ENCODE results near the gene SPCS2.
"Not testable (repeated sequence)": the region's sequence is repeated elsewhere in the genome, so short reads cannot be mapped to it uniquely, and the experiment has no call there.

The SPCS2 gene

DNA sequence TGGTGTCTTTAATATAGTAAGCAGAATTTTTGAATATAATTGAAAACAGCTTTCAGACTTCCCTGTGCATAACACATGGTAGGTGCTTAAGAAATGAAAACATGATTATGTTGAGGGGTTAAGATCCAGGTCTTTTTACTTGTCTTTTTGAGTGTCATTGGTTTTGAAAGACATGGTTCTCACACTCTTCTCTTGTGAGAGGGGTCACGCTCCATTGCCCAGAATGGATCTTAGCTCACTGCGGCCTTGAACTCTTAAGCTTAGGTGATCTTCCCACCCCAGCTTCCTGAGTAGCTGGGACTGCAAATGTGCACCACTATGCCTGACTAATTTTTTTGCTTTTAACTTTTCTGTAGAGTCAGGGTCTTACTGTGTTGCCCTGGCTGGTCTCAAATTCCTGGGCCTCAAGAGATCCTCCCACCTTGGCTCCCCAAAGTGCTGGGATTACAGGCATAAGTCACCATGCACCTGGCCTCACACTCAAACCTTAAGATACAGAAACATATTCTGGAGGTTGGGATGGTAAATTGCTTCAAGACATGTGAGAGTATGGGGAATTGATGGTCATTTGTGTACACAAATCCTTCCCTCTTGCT, 1.4 kb downstream of the SPCS2 start:
- FAIRE-seq: no peak

DNA sequence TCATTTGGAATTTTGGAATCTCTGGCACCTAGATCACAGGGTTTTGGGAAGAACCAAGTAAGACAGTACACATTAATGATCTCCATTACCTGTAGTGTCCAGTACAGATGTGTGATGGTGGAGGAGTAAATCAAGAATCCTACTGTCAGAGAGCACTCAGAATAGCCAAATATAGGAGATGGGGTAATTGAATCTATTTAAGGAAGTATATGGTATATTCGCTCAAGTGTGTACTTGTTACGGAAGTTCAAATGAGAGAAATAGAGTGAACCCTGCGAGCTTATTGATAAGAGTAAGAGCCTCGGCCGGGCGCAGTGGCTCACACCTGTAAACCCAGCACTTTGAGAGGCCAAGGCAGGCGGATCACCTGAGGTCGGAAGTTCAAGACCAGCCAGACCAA, 2.2 kb downstream of the SPCS2 start:
- no peak for FAIRE-seq

DNA sequence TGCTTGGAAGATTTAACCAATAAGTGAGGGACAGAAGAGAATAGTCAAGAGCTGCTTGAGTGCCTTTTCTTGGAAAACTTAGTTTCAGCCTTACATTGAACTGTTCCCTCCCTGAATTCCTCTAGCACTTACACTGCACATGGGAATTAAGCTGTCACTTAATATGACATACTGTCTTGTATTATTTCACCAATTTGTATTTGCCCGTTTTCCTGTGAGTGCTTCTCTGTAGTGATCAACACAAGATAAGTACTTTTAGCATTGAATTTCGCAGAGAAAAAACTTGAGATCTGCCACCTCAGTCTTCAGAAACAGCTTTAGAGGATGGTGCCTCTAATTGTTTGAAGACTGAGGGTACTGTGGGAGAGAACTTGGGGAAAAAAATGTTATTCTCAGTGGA, 3.7 kb downstream of the SPCS2 start:
- no peak for FAIRE-seq

DNA sequence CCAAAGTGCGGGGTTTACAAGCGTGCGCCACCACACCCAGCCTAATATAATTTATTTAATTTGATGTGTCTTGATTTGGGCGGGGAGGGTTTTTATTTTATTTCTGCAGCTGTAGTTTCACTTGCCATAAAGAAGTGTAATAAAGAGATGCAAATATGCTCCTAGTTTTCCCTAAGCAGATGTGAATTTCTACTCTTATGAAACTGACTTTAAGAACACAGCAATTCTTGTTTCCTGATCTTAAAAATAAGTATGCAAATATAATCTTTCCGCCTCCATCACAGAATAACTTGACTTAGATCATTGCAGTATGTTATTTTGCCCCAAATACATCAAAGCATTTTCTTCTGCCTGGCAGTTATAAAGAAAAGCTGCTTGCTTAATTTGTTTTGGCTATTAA, 4.4 kb downstream of the SPCS2 start:
- no peak for FAIRE-seq

DNA sequence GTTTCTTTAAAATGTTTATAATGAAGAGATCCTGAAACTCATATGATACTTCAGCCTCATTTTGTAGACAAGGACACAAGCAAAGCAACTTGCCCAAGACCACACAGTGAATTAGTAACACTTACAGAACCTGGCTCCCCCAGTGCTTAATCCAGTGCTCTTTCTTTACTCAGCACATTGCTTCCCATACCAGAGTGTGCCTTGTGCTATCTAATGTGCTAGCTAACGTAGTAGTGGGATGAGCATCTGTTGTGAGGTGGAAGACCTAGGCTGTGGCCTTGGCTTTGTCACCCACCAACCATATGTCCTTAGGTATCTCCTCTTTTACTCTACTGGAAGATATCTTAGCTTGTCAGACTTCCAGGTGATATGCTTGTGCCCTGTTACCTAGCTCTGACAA, 5.1 kb downstream of the SPCS2 start:
- no peak for FAIRE-seq

DNA sequence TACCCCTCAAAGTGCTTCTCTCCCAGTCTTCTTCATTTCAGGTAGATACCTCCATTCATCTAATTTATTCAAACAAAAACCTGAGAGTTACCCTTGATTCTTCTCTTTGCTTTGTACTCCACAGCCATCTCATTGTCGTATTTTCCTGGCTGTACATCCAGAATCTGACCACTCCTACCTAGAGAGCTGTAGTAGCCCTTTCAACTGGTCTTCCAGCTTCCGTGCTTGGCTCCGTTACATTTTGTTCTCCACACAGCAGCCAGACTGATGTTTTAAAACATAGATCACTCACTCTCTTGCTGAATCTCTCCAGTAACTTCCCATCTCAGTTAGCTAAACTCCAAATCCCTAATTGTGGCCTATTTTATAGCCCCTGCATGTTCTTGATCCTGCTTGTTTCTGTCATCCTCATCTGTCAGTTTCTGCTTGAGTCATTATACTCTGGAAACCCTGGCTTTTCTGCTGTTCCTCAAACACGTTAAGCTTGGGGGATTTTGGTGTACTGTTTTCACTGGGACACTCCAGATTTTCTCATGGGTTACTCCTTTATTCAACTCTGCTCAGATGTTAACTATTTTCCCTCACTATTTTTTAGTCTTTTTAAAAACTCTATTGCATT, 7.4 kb downstream of the SPCS2 start:
- no peak for FAIRE-seq

DNA sequence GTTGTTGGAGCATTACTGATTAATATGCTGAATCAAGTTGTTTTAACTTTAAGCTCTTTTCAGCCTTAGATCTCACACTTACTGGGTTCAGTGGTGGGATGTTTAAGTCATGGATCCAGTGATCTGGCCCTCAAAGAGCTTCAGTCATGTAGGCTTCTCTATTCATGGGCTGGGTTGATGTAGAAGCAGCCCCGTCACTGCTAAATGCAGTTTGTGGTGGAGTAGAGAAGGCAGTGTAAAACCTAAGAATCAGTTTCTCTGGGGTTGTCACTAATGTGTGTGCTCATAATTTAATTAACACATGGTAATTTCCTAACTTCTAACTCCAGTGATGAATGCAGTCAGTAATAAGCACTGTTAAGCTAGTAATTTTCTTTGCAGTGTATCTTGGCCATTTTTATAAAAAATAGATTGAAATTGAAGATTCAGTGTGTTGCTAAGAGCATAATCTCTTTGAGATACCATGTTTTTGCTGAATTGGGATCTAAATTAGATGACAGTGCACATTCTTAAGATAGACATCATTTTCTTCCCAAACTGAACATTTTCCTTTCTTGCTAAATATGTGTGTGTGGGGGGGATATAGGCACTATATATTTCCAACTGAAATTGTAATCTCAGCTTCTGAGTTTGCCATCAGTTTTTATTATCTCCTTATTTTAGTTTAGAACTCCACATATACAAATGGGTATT, 9.0 kb downstream of the SPCS2 start:
- FAIRE-seq: no peak

DNA sequence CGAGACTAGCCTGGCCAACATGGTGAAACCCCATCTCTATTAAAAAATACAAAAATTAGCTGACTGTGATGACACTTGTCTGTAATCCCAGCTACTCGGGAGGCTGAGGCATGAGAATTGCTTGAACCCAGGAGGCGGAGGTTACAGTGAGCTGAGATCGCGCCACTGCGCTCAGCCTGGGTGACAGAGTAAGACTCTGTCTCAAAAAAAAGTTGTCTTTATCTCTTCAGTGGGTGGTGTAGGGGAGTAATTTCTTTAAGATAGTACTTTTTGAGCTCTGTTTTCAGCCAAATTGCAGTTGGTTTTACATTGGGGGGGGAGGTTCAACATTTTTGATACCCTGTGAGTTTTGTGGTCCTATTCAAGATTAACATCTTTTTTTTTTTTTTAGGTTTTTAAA, 11.1 kb downstream of the SPCS2 start:
- FAIRE-seq: not testable (repeated sequence)

DNA sequence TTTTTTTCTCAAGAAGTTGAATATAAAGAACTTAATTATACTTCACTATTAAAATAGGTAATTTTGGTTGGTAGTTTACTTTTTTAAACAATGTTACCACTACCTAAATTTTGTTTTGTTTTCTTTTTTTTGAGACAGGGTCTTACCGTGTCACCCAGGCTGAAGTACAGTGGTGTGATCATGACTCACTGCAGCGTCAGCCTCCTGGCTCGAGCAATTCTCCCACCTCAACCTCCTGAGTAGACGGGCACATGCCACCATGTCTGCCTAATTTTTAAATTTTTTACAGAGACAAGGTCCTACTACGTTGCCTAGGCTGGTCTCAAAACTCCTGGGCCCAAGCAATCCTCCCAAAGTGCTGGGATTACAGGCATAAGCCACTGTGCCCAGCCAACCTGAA, 17.6 kb downstream of the SPCS2 start:
- no peak for FAIRE-seq

DNA sequence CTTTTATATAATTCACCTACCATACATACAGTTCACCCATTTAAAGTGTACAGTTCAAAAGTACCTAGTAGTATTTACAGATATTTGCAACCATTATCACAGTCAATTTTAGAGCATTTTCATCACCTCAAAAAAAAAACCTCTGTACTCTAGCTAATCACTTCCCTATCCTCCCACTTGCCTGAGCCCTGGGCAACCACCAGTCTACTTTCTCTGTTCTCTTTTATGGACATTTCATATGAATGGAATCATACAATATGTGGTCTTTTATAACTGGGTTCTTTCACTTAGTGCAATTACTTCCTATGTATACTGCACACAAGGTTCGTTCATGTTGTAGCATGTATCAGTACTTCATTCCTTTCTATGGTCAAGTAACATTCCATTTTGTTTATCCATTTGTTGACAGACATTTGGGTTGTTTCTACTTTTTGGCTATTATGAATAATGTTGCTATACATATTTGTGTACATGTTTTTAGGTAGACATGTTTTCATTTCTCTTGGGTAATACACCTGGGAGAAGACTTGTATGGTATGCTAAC, 21.9 kb downstream of the SPCS2 start:
- no peak for FAIRE-seq

DNA sequence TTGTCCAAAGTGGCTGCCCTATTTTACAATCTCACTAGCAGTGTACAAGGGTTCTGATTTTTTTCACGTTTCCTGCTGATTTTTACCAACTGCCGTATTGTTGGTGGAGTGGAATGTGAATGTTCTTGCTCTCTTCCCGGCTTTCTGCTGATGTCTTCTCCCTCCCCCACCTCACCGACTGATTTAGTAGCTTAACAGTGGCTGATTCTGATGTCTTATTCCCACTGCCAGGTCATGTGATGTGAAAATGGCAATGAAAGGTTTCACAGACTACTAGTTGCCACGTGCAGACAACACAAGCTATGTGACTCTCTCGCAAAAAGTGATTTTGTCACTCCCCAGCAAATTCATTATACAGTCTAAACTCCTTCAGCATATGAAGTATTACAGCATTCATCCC, 22.4 kb downstream of the SPCS2 start:
- no peak for FAIRE-seq

DNA sequence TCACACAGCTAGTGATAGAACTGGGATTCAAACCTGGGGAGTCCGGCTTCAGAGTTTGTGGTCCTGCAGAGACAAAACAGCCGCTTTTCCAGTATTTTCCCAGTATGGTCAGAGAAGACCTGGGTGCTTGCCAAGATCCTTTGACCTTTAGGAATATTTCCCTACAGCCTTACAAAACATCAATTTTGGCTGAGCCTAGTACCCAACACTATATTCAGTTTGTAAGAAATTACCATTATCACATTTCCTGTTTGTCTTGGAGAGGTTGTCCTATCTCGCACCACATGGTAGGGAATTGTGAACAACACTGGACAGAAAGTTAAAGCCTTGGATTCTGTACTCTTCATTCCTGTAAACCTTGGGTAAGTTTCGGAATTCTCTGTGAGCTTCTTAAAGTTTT, 29.0 kb downstream of the SPCS2 start:
- no peak for FAIRE-seq

DNA sequence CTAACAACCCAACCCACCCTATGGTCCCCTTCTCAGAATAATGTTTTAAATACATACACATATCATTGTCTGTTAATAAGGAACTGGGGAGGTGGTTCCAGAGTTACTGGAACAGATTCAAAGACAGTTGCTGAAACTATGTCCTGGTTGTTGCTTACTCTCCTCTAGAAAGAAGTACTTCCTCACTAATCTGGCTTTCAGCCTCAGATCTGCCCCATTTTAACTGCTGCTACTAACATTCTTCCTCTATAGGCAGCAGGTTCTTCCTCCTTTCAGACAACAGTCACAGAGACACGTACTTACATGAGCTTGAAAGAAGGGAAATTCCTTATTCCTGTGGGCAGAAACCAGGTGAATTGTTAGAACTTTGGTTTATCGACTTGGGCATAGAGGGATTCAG, 31.6 kb downstream of the SPCS2 start:
- FAIRE-seq: no peak

DNA sequence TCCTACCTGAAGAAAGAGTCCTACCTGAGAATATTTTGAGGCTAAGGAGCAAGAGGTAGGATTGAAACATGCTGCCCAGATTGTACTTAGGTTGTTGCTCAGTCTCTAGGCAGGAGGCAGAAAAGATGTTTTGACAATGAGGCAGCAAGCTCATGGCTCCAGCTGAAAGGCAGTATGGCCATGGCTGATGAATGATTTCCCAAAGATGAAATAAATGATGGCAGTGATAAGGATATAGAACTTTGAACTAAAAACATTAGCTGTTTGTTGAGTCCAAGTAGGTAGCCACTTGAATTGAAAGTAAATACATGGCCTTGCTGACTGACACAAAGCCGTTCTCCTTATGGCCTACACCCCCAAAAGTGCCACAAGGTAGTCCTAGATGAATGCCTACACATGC, 32.8 kb downstream of the SPCS2 start:
- FAIRE-seq: no peak

DNA sequence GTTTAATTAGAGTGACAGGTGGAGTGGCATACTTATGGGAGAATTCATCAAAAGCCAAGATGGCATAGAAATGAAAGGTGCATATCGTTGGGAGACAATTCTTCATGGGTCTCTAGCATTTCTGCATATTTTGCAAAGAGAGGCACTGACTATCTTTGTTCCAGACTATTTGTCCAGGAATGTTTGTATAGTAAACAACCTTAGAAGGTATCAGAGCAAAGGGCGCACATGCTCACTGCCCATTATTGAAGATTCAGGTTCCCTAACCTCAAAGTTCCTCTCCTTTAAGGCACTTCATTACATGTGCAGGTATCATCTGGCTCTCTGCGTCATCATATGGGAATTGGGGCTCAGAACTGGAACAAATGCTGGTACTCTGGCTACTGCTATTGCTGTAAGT, 35.0 kb downstream of the SPCS2 start:
- FAIRE-seq: no peak

DNA sequence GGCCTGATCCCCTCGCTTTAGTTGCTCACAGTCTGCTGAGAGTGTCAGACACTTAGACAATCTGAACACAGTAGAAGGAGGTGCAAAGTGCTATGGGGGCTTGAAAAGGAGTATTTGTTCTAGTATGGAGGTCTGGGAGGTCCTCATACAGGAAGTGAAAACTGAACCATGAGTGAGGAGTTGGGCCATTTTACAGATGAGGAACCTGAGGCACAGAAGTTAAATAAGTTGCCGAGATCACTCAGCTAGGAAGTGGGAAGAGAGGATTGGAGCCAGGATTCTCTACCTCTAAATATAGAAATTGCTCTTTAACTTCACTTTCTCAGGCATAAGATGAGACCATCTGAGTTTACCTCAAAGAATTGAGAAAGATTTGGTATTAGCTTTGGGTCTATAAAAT, 35.7 kb downstream of the SPCS2 start:
- no peak for FAIRE-seq

DNA sequence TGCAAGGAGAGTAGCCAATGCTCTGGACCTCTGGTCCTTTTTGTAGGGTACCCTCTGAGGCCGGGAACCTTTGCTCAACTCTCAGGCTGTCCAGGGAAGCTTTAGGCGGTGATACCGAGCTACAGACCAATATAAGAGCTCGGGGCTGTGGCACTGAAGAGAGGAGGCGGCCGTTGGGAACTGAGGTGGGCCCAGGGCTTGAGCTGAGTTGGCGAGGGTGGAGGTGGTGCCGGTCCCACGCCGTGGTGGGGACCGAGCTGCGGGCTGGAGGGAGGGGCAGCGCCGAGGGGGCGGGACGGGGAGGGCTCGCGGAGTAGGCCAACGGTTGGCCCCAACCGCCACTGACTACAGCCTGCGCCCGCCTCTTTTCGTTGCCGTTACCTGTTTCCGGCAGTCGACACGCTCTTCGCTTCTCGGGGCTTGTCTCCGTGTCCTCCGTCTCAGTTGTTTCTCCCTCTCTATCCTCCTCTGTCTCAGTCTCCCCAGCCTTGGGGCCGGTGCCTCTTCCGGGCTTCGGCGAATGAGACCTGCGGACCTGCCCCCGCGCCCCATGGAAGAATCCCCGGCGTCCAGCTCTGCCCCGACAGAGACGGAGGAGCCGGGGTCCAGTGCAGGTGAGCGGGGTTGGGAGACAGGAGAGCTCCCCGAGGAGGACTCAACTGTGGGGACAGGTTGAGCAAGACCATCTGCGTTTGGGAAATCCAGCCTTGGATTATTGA, 39.6 kb downstream of the SPCS2 start, which contains the start of gene NEU3:
NEU3 (plus strand) TSS at position 393 of the 719 bp plus-strand sequence; CDS start at position 521, 128 bp downstream.
- no peak for FAIRE-seq

DNA sequence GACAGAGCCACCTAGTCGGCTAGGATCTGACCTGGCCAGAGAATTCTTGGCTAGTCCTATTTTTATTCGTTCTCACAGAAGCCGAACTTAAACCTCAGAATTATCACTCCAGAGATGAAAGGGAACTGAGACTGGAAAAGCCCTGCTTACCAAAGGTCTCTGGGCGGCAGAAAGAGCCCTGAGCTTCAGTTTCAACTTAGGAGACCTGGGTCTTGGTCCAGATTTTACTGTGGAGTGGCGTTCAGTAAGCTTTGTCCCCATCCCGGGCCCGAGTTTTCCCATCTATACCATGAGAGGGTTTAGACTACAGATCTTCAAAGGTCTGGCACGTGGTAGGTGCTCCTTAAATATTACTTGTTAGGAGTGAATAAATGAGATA, 40.2 kb downstream of the SPCS2 start:
- FAIRE-seq: no peak

DNA sequence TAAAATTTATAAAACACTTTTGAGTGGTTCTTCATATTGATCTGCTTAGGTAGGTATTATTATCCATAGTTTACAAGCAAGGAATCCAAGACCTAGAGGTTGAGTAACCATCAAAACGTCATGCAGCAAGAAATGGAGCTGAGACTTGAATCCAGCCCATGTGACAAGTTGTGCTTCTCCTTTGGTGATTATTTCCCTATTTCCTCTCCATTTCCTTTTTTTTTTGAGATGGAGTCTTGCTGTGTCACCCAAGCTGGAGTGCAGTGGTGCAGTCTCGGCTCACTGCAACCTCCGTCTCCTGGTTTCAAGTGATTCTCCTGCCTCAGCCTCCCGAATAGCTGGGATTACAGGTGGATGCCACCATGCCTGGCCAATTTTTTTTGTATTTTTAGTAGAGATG, 41.1 kb downstream of the SPCS2 start:
- not testable (repeated sequence) for FAIRE-seq

DNA sequence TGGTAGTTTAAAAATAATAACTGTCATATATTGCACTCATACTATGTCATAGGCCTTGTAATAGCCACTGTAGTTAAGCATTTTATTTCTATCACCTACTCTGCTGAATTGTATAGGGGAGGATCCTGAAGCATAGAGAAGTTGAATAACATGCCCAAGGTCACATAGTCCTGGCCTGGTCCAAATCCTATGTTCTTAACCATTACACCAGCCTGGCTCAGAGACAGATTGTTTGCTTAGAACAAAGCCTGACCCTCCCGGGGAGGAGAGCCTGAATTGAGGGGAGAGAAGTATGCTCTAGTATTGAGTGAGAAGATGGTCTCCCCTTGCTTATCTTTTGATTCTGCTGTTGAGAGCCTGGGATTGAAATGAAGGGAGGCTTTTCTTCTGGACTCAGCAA, 41.9 kb downstream of the SPCS2 start:
- FAIRE-seq: no peak

DNA sequence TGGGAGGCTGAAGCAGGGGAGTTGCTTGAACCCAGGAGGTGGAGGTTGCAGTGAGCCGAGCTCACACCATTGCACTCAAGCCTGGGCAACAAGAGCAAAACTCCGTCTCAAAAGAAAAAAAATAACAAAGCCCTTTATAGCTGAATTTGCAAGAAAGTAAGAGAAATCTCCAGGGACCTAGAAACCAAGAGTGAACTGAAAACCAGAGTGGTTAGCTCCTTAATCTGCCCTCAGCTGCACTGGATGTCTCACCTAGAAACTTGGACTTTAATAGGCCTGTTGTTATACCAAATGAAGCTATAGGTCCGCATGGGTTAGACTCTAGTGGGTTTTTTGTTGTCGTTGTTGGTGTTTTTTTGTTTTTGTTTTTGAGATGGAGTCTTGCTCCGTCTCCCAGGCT, 43.8 kb downstream of the SPCS2 start:
- no peak for FAIRE-seq

DNA sequence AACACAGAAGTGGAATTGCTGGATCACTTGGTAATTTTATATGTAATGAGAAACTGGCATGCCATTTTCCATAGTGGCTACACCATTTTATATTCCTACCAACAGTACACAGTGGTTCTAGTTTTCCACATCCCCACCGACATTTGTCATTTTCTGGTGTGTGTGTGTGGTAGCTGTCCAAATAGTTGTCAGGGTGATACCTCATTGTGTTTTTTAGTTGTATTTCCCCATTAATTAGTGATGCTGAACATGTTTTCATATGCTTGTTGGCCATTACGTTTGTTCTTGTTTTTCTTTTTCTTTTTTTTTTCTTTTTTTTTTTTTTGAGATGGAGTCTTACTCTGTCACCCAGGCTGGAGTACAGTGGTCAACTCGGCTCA, 51.9 kb downstream of the SPCS2 start:
- FAIRE-seq: no peak

DNA sequence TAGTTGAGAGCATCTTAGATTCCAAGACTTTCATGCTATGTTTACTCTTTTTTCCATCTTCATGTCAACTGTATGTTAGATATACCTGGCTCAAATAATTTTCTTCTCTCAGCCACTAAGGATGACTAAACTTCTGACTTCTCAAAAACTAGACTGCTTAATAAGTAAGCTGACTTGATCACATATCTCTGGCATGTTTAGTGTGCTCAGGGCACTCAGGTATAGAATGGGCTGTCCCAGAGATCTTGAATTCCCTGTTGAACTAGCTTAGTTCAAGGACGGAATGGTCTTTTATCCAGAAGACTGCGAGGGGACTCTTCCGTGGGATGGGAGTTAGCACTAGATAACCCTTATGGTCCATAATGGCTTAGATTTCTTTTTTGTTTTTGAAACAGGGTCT, 52.6 kb downstream of the SPCS2 start:
- FAIRE-seq: no peak

DNA sequence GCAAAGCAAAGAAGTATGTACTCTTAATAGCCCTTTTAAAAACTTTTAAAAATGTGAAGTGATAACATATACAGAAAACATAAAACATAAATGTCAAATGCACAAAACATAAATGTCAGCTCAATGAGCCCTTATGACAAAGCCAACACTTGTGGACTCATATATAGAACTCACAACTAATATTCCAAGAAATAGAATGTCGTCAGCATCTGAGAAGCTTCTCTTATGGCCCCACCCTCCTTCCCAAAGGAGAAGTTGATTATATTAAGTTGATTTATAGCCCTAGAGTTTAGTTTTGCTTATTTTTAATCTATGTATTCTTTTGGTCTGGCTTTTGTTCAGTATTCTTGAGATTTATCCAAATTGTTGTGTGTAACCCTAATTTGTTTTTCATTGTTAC, 53.5 kb downstream of the SPCS2 start:
- no peak for FAIRE-seq

Data from islet of Langerhans (tissue), 1 donor.